Neural cell (in vitro differentiated cells): ENCODE data around the gene CPEB4. TPM values are rescaled to one million over a fixed set of nuclear protein-coding genes. Genes with fewer than 3 reads are reported as not detected.

Experiments used
- H2AFZ ChIP-seq: fragments of 200-600, 300-800 bp; sonication (generic), shearing (Covaris generic); 2 replicates; pipeline ENCODE4 v1.6.0; 2014; ENCODE audit warnings: low read depth, mild to moderate bottlenecking, antibody characterized with exemption, low read length, moderate library complexity
- H3F3A ChIP-seq: fragments of 200-600 bp; shearing (Covaris generic); 2 replicates; pipeline ENCODE4 v1.6.1; 2016; ENCODE audit warnings: mild to moderate bottlenecking, moderate library complexity, mixed read lengths, antibody characterized with exemption, low read length; ENCODE audit not compliant: insufficient read depth, poor library complexity, severe bottlenecking
- H3K27ac ChIP-seq: fragments of 200-600, 300-800 bp; sonication (generic), shearing (Covaris generic); 2 replicates; pipeline ENCODE4 v1.5.1; 2014; ENCODE audit warnings: mild to moderate bottlenecking, low read length, moderate library complexity
- H3K27me3 ChIP-seq: fragments of 300-800, 200-600 bp; sonication (generic), shearing (Covaris generic); 2 replicates; pipeline ENCODE4 v1.6.0; 2014; ENCODE audit warnings: mild to moderate bottlenecking, low read depth, low read length, moderate library complexity; ENCODE audit not compliant: insufficient read depth
- H3K36me3 ChIP-seq: fragments of 300-800, 200-600 bp; sonication (generic), shearing (Covaris generic); 2 replicates; pipeline ENCODE4 v1.5.1; 2014; ENCODE audit warnings: mild to moderate bottlenecking, antibody characterized with exemption, low read length, moderate library complexity; ENCODE audit not compliant: insufficient read depth
- H3K4me2 ChIP-seq: fragments of 300-800, 200-600 bp; sonication (generic), shearing (Covaris generic); 2 replicates; pipeline ENCODE4 v1.6.0; 2014; ENCODE audit warnings: mild to moderate bottlenecking, low read length
- H3K4me3 ChIP-seq: fragments of 300-800, 200-600 bp; sonication (generic), shearing (Covaris generic); 2 replicates; pipeline ENCODE4 v1.5.1; 2014; ENCODE audit warnings: mild to moderate bottlenecking, low read length, moderate library complexity
- H3K79me2 ChIP-seq: fragments of 200-600 bp; shearing (Covaris generic); replicated peaks from 2 replicates; pipeline ENCODE4 v1.6.0; 2014; ENCODE audit warnings: mild to moderate bottlenecking, low read length, moderate library complexity; ENCODE audit not compliant: insufficient read depth
- H3K9ac ChIP-seq: fragments of 300-800, 200-600 bp; sonication (generic), shearing (Covaris generic); 2 replicates; pipeline ENCODE4 v1.6.1; 2016; ENCODE audit warnings: mild to moderate bottlenecking, low read length, mixed read lengths
- H3K9me2 ChIP-seq: fragments of 200-600 bp; shearing (Covaris generic); 2 replicates; pipeline ENCODE4 v1.6.1; 2016; ENCODE audit warnings: mild to moderate bottlenecking, low read length, mixed read lengths; ENCODE audit not compliant: insufficient read depth
- H3K9me3 ChIP-seq: fragments of 200-600, 300-800 bp; sonication (generic), shearing (Covaris generic); 2 replicates; pipeline ENCODE4 v1.6.1; 2016; ENCODE audit warnings: mild to moderate bottlenecking, mixed run types, low read length, moderate library complexity, mixed read lengths
- H4K20me1 ChIP-seq: fragments of 200-600 bp; shearing (Covaris generic); 2 replicates; pipeline ENCODE4 v1.6.1; 2016; ENCODE audit warnings: mild to moderate bottlenecking, mixed run types; ENCODE audit not compliant: insufficient read depth
- CTCF ChIP-seq: fragments of 450-650 bp; IDR thresholded peaks from 2 replicates; pipeline ENCODE4 v1.5.1; 2014; ENCODE audit warnings: antibody characterized with exemption, mild to moderate bottlenecking, moderate library complexity; ENCODE audit not compliant: poor library complexity, severe bottlenecking
- EP300 ChIP-seq: fragments of 450-650 bp; conservative IDR thresholded peaks from 2 replicates; pipeline ENCODE4 v1.6.1; 2014; ENCODE audit warnings: antibody characterized with exemption, mild to moderate bottlenecking, moderate library complexity; ENCODE audit not compliant: poor library complexity, severe bottlenecking
- EZH2 ChIP-seq: fragments of 200-600, 300-800 bp; shearing (Covaris generic), sonication (generic); IDR thresholded peaks from 2 replicates; pipeline ENCODE4 v1.6.1; 2014; ENCODE audit warnings: antibody characterized with exemption, low read length, borderline replicate concordance, mild to moderate bottlenecking; ENCODE audit not compliant: insufficient read depth, poor library complexity, severe bottlenecking
- MXI1 ChIP-seq: fragments of 450-650 bp; conservative IDR thresholded peaks from 2 replicates; pipeline ENCODE4 v1.6.1; 2014; ENCODE audit warnings: antibody characterized with exemption, mild to moderate bottlenecking; ENCODE audit not compliant: poor library complexity, severe bottlenecking
- POLR2AphosphoS5 ChIP-seq: IDR thresholded peaks from 2 replicates; pipeline ENCODE4 v1.6.1; 2012
- RAD21 ChIP-seq: fragments of 450-650 bp; conservative IDR thresholded peaks from 2 replicates; pipeline ENCODE4 v1.6.1; 2014; ENCODE audit warnings: antibody characterized with exemption, mild to moderate bottlenecking, moderate library complexity
- REST ChIP-seq: IDR thresholded peaks from 2 replicates; pipeline ENCODE4 v1.6.1; 2012; ENCODE audit warnings: borderline replicate concordance
- SMC3 ChIP-seq: fragments of 450-650 bp; conservative IDR thresholded peaks from 2 replicates; pipeline ENCODE4 v1.6.1; 2014; ENCODE audit warnings: antibody characterized with exemption, mild to moderate bottlenecking, moderate library complexity; ENCODE audit not compliant: poor library complexity
- TAF1 ChIP-seq: IDR thresholded peaks from 2 replicates; pipeline ENCODE4 v1.6.1; 2012; ENCODE audit warnings: low read depth
- polyA plus RNA-seq: library from polyadenylated mRNA; depleted of rRNA; stranded (reverse); fragments of >200 nt; gene quantifications from 2 replicates; pipeline ENCODE4 v1.2.3, GENCODE V29; 2014

CPEB4 gene
- polyA plus RNA-seq, 1 donor from 2014 or later = 42.2 TPM

GRCh38 chr5:173989432-173990082, 101.4 kb downstream of the CPEB4 start:
- no peak overlapping the region for H2AFZ ChIP-seq

GRCh38 chr5:173997331-173997730, 109.2 kb downstream of the CPEB4 start:
- Histone ChIP-seq H4K20me1 (no peaks in the 10 kb centered on the region), H3K36me3 (no peaks in the 10 kb centered on the region), H3K27ac (no peak overlapping the region), H3K9me2 (no peaks in the 10 kb centered on the region), H3K9ac (no peak overlapping the region), H3K4me3 (no peak overlapping the region), H3K79me2 (no peaks in the 10 kb centered on the region), H3F3A (no peaks in the 10 kb centered on the region), H3K9me3 (no peaks in the 10 kb centered on the region), H3K4me2 (no peak overlapping the region), H3K27me3 (no peaks in the 10 kb centered on the region), H2AFZ (no peak overlapping the region)
- TF ChIP-seq SMC3 (no peak), POLR2AphosphoS5 (no peak), EP300 (no peak), TAF1 (no peak), REST (no peak), EZH2 (no peak)

More at GRCh38 chr5:173989432-173990082, 101.4 kb downstream of the CPEB4 start:
- Histone ChIP-seq H3K9me2 (no peaks in the 10 kb centered on the region), H3K36me3 (no peaks in the 10 kb centered on the region), H3K9me3 (no peaks in the 10 kb centered on the region), H4K20me1 (no peaks in the 10 kb centered on the region), H3K79me2 (no peaks in the 10 kb centered on the region), H3K9ac (no peak overlapping the region), H3K27me3 (no peaks in the 10 kb centered on the region), H3K4me3 (no peak overlapping the region), H3K4me2 (no peak overlapping the region), H3F3A (no peaks in the 10 kb centered on the region), H3K27ac (no peak overlapping the region)
- TF ChIP-seq EP300 = no peak
- no peak for TF ChIP-seq POLR2AphosphoS5
- no peak for TF ChIP-seq TAF1
- TF ChIP-seq EZH2 = no peak
- TF ChIP-seq RAD21 = no peak
- no peak for TF ChIP-seq CTCF
- TF ChIP-seq REST = no peak
- no peak for TF ChIP-seq MXI1
- TF ChIP-seq SMC3 = no peak
